AG08396 (cell line): ENCODE measurements around the gene CHST11.
A peak's percentile ranks its signal among the peaks of the same experiment; 100 is the strongest.

Experiments used
- DNase-seq: peaks from one replicate; pipeline ENCODE4 v3.0.0; 2012; ENCODE audit warnings: low spot score, mixed read lengths

CHST11 gene

GRCh38 chr12:104456417-104456949 lies at the start of gene CHST11:
TSS of gene CHST11 (plus strand) at chr12:104456948.
- peak; percentile 97 for DNase-seq

- DNase-seq = no peak
Observed at GRCh38 chr12:104407438-104407837, 49.3 kb upstream of the CHST11 start.

- no peak for DNase-seq
Observed at GRCh38 chr12:104407922-104408321, 48.8 kb upstream of the CHST11 start.

DNA sequence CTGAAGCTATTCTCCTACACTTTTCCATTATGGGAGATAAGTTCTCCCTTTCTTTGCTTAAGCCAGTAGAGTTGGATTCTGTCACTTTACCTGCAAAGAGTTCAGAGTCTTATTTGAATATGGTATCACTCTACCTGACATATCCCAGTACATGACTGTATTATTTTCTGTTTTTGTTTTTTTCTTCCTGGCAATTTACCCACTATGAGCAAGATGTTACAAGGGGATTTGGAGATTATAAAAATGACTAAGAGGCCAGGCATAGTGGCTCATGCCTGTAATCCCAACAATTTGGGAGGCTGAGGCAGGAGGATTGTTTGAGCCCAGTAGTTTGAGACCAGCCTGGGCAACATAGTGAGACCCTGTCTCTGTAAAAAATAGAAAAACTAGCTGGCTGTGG lies 46.4 kb upstream of the CHST11 start:
- DNase-seq = no peak

- no peak for DNase-seq
Observed at GRCh38 chr12:104410786-104411185, 46.0 kb upstream of the CHST11 start.

DNA sequence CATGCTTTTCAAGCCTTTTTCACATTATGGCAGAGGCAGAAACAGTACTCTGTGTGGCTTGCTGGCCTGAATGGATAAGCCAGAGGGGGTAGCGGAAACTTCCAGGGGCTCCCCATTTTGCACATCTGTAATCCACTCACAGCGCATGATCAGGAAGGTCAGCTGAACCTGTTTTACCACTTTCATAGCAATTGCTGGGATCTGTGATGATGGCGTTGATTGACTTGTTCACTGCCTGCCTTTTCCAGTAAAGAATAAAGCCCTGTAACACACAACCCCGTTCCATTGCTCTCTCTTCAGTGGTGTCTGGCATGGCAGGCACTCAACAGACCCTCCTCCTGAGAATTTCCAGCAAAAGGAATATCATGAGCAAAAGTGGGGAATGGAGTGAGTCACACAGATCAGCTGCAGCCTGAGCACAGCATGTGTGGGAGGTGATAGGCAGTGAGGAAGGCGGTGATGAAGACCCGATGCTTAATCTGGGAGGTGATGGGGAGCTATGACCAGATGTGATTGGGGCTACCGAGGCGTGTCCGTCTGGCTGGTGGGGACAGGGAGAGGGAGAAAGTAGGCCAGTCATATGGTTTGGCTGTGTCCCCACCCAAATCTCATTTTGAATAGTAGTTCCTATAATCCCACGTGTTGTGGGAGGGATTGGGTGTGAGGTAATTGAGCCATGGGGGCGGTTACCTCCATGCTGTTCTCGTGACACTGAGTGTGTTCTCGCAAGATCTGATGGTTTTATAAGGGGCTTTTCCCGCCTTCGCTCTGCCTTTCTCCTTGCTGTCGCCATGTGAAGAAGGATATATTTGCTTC lies 44.7 kb upstream of the CHST11 start:
- DNase-seq = no peak

DNA sequence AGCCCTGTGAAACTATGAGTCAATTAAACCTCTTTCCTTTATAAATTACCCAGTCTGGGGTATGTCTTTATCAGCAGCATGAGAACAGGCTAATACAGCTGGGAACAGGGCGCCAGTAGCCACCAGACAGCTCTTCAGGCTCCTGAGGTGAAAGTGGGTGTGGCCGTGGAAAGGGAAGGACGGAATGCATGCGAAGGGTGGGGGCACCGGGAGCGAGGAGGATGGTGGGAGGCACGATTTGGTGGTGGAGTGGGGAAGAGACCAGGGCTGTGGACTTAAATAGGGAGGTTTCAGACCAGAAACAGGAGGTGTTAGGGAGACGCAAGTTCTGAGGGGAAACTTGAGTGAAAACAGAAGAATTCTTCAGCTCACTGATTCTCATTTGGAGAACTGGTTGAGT lies 44.1 kb upstream of the CHST11 start:
- DNase-seq = no peak

DNA sequence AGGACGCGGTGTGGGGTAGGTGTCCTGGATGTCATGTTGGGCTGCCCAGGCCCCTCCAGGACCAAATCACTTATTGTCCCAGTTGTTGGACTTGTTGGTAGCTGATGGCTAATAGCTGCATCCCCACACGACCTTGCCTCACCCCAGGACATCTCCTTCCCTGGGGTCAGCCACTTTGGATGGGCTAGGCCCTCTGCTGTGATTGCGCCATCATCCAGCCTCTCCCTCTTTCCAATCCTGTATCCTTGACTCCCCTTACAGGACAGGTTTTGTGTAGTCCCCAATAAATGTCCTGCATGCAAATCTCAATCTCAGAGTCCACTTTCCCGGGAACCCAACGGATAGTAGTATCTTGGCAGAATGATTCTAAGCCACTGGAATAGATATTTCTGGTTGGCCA lies 43.4 kb upstream of the CHST11 start:
- no peak for DNase-seq

DNA sequence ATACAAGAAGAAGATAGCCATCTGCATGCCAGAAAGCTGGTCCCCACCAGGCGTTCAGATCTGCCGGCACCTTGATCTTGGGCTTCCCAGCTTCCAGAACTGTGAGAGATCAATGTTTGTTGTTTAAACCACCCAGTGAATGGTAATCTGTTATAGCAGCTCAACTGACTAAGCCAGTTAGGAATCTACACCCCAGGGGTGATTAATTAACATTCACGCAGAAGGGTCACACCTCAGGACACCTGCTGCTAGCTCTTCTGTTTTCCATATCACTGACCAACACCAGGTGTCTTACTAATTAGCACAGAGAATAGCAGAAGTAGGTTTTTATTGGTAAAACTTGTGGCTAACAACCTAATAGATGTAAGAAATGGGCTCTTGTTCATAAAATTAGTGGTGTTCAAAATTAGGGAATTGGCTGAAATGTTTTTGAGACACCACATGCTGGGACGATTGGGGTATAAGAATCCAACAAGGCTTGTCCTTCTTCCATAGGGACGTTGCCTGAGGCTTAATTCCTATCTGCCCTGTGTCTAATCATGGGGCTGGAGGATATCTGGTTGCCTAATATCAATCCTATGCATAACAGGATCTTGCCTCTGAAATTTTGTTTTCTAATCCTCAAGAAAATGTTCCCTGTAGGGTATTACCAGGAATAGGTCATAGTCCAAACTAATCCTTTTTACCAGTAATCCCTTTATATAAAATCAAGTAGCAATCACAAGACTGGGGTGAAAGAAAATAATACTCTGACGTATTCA lies 42.0 kb upstream of the CHST11 start:
- DNase-seq = no peak

GRCh38 chr12:104415342-104415980 lies 41.3 kb upstream of the CHST11 start:
- no peak for DNase-seq

DNA sequence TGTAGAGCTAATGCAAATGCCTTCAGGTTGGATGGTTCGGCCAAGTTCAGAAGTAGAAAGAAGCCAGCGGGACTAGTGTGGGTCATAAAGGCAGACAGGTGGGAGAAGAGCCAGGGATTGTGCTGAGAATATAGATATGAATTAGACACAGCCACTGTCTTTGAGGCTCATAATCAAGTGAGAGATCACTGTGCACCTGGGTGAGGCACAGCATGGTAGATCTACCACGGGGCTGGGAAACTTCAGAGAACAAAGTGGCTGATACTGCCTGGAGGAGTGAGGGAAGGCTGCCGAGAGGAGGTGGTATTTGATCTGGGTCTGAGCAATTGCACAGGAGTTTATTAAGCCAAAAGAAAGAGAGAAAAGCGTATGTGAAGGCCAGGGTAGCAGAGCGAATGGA lies 40.6 kb upstream of the CHST11 start:
- DNase-seq = no peak

GRCh38 chr12:104416585-104416984 lies 40.2 kb upstream of the CHST11 start:
- DNase-seq = no peak

DNA sequence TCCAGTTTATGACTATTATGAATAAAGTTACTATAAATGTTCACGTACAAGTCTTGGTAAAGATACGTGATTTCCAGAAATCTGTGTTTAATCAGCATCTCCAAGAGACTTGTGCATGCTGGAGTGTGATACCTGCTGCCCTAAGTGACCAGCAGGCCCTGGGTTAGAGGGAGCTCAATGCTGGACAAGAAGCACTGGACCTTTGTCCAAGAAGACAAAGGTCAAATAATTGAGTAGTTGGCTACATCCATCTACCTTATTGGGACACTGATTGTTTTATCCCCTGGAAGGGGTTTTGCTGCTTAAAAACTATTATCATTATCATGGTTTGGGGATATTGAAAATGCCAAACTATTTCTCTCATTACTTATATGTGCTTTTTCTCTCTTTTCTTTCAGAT lies 37.0 kb upstream of the CHST11 start:
- no peak for DNase-seq

DNA sequence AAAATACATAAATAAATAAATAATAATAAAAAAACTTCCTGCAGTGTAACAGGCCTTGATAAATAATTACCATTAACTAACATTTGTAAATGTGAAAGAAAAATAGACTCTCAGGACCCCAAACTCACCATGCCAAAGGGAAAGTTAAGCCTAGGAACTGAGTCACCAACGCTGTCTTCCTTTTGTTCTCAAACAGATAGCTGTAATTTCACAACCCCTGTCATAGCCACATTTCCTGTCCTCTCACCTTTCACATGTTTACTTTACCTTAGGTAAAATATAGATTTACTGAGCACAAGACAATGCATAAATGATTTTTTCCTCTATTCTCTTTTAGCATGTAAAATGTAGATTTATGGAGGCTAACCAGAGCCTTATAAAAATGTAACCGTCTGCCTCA lies 35.9 kb upstream of the CHST11 start:
- DNase-seq = no peak

DNA sequence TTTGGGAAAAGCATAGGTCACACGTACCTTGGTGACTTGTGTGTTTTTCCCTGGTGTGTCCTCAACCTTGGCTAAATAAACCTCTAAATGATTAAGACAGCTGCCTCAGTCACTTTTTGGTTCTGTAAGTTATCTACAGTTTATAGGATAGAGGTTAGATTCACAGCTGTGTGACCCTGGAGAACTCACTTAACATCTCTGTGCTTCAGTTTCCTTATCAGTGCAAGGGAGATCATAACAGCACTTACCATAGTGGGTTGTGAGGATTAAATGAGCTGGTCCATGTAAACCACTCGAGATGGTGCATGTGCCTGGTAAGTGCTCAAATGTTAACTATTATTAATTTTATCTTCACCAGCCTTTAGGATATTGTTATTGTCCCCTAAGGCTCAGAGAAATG lies 35.4 kb upstream of the CHST11 start:
- no peak for DNase-seq

DNA sequence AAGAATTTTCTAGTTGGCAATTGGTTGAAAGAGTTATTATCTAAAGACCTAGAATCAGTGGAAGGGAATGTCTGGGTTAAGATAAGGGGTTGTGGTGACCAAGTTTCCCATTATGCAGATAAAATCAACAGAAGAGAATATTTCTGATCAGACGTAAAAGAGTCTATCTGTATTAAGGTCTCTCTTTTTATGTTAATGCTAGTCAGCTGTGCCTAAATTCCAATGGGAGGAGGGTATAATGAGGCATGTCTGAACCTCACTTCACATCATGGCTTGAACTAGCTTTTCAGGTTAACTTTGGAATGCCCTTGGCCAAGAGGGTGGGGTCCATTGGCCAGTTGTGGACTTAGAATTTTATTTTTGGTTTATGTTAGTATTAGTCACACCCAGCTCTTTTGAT lies 34.3 kb upstream of the CHST11 start:
- DNase-seq = no peak

GRCh38 chr12:104423273-104423672 lies 33.5 kb upstream of the CHST11 start:
- no peak for DNase-seq

DNA sequence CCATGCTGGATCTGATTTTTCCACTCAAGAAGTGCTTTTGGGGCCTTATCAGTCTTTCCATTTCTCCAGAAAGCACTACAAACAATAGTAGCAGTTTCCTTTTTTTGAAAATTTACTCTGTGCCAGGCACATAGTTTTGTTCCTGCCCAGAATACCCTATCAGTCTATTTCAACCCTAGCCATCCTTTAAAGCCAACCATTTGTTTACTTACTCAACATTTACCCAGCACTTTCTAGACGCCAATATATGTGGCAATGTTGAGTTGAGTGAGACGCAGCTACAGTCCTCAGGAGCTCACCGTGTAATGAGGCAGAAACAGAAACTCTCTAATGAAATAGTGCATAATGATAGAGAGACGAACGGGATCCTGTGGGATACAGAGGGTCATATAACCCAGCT lies 32.9 kb upstream of the CHST11 start:
- no peak for DNase-seq

DNA sequence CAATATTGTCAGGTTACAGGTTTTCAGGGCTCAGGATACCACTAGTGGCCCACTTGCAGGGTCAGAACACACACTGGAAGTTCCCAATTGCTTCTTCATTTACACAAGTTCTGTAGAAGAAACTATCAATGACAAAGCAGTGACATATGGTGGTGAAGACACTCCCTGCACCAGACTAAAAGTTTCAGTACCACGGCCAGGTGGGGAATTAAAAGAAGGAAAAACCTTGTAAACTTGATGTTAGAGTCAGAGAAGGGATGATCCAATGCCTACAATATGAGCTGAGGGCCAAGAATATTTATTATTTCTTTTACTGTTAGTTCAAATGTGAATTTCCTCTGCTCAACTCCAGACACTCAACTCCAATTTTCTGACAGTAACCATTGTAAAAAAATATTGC lies 31.8 kb upstream of the CHST11 start:
- no peak for DNase-seq

DNA sequence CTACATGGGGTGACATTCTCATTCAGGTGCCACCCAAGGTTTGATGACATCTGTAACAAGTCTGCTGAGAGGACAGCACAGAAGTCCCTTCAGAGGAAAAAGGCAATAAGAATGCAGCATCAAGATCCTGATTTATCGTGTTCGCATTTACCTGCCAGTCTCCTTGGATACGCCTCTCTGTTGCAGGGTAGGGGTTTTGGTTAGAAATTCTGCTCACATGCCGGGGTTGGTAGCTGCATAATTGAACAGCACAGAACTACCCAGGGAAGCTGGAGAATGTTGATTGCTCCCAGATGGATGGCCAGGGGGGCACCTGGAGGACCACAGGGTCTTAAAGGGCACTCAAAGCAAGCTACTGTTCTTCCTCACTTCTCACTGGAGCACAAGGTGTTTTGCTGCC lies 31.1 kb upstream of the CHST11 start:
- DNase-seq = no peak

DNA sequence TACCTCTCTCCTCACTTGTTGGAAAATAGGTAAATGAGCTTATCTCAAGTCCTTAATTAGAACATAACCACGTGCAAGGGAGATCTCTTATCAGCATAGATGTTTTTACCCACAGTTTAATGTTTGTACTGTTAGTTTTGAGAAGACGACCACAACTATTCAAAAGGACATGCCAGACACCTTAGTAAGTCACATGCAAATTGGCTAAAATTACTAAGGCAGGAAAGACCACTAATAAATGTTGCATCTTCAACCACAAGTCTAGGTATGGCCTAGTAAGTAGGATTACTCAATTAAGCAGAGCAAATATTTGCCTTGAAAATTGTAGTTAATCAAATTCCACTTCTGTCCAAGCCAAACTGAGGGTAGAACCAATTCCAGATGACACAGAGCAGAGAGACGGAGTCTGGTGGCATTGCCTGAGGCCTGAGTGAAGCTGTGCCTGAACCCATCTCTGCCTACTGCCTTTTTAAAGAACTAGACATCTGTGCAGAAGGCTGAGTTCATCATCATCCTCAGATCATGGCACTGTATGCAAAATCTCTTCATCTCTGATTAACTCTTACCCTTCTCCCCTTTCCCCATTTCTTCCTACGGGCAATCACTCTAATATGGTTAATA lies 29.7 kb upstream of the CHST11 start:
- DNase-seq = peak; percentile 29

DNA sequence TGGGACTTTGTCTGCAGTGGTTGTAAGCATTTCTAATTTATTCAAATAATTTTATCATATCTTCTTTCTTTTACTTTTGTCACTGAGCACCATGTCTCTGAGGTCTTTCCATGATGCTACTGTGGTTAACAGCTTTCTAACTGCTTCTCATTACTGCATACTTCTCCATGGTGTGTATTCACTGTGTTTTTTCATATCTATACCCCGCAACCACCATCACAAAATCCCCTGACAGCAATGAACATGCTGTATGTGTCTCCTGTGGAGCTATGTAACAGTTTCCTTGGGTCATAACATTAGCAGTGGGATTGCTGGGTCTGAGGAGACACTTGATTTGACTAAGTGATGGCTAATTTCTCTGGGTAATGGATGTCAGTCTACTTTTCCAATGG lies 29.2 kb upstream of the CHST11 start:
- no peak for DNase-seq
